CD4-positive, alpha-beta T cell treated with Interleukin-21 for 1 hour (primary cell): ENCODE results near the gene LGALS9C.
"Not testable (repeated sequence)": the region's sequence is repeated elsewhere in the genome, so short reads cannot be mapped to it uniquely, and the experiment has no call there.

Experiments used
- DNase-seq: peaks from one replicate; pipeline ENCODE4 v3.0.0-alpha.2; 2020

LGALS9C gene

DNA sequence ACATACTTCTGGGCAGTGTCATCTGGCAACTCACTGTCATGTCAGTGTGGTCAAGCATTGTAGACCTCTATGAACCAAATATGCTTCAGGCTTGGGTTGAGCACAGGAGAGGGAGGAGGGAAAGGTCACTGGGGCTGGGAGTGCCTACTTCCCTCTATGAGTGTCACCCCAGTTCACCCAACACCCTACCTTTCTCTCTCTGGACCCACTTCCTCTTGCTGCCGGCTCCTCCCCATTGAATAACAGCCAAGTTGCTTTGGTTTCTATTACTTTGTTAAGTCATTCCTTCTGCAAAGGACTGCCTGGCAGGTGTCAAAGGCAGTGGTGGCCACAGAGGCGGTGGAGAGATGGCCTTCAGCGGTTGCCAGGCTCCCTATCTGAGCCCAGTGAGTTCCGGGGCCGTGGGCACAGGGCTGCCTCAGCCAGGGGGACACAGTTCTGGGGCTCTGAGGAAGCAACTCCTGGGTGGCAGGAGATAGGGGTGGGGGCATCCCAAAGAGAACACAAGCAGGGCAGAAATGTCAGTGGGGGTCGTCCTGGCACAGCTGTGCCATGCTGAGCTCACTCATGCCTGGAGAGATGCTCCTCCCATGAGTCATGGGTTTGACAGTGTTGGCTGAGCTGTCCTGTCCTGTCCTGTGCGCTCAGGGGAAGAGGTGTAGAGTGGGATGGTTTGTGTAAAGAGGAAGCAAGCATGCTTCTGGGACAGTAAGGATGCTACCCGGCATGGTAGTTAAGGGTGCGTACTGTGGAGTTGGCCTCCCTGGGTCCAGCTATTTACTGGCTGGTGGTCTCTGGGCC, at the start of gene LGALS9C:
TSS of gene LGALS9C (plus strand) at position 282 of the 801 bp plus-strand sequence. CDS start at position 348, 66 bp downstream.
- DNase-seq = peak; percentile 27

DNA sequence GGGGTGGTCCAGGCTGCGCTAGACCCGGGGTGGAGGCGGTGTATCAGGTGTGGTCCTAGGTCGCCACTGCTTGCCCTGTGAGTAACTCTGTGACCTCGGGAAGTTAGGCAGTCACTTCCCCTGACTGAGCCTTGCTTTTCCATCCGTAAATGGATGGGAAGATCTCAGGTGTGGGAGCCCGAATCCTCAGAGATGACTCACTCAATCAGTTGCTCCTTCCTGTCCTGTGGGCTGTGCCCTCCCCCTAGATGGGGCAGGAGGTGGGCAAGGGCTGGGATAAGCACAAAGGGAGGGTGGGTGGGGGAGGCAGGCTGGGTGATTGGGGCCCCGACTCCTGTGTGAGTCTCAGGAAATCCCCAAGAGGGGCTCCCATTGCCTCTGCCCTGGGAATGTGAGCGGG, 44.4 kb upstream of the LGALS9C start:
- DNase-seq = not testable (repeated sequence)

GRCh38 chr17:18439465-18439870, 37.1 kb upstream of the LGALS9C start:
- not testable (repeated sequence) for DNase-seq

GRCh38 chr17:18442093-18442492, 34.5 kb upstream of the LGALS9C start:
- DNase-seq = peak; percentile 35

DNA sequence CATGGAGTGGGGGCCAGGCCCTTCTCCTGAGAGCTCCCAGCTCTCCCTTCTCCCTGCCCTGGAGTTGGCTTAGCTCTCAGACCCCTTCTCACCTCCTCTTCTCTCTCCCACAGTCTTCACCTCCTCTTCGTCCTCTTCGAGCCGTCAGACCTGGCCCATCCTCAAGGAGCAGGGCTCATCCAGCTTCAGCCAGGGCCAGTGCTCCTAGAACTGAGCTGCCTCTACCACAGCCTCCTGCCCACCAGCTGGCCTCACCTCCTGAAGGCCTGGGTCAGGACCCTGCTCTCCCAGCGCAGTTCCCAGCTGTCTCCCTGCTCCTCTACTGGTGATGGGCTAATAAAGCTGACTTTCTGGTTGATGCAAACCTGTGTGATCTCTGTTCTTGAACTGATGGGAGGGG, 34.1 kb upstream of the LGALS9C start:
- not testable (repeated sequence) for DNase-seq

GRCh38 chr17:18447476-18448205, 28.9 kb upstream of the LGALS9C start:
- not testable (repeated sequence) for DNase-seq

DNA sequence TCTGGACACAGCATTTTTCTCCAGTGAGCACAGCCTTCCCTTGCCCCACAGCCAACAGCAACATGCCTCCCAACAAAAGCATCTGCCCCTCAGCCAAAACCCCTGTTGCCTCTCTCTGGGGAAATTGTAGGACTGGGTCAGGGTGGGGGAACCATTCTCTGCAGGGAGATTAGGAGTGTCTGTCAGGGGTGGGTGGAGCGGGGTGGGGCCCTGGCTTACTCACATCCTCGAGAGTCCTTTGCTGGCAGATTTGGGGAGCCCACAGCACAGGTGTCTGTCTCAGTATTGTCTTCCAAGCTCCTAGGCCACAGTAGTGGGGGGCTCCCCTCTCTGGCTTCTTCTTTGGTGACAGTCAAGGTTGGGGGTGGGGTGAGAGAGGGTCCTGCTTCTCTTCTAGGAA, 28.3 kb upstream of the LGALS9C start:
- not testable (repeated sequence) for DNase-seq

DNA sequence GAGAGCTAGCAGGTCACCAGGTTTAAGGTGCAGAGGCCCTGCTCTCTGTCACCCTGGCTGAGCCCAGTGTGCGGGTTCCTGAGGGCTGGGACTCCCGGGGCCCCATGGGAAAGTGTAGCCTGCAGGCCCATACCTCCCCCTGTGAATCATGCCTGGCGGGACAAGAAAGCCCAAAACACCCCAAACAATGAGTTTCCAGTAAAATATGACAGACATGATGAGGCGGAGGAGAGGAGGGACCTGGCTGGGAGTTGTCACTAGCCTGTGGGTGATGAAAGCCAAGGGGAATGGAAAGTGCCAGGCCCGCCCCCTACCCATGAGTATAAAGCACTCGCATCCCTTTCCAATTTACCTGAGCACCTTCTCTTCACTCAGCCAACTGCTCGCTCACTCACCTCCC, 26.8 kb upstream of the LGALS9C start:
- not testable (repeated sequence) for DNase-seq

DNA sequence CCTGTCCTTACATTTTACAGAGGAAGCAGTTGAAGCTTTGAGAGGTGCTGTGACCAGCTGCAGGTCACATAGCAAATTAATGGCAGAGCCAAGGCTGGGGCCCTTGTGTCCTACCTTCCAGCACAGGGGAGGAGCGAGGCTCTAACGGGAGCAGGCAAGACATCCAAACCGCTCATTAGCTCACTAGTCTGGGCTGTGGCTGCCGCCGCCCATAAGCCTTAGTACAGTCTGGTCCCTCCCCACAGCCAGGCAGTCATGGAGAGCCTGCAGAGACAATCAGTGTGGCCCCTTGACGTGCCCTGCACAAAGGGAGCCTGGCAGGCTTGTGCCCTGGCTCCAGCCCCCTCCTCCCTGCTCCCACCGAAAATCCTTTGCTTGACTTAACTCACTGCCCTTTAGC, 25.6 kb upstream of the LGALS9C start:
- DNase-seq = not testable (repeated sequence)

DNA sequence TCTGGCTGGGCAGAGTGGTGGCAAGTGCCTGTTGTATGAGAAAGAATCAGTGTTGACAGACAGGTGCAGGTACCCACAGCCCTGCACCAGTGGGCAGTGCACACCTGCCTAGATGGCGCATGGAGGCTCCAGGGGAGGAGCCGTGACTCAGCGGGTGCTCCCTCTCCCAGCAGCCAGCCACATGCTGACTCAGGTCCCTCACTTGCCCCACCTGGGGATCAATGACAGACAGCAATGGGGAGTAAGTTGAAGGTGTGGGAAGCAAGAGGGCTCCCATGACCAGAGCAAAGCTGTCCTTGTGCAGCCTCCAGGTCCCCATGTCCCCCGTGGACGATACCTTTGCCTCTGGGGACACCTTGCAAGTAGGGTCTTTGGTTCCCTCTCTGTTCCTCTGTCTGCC, 24.6 kb upstream of the LGALS9C start:
- DNase-seq = not testable (repeated sequence)

- DNase-seq = not testable (repeated sequence)
Measured at GRCh38 chr17:18459035-18459434, 17.6 kb upstream of the LGALS9C start.

DNA sequence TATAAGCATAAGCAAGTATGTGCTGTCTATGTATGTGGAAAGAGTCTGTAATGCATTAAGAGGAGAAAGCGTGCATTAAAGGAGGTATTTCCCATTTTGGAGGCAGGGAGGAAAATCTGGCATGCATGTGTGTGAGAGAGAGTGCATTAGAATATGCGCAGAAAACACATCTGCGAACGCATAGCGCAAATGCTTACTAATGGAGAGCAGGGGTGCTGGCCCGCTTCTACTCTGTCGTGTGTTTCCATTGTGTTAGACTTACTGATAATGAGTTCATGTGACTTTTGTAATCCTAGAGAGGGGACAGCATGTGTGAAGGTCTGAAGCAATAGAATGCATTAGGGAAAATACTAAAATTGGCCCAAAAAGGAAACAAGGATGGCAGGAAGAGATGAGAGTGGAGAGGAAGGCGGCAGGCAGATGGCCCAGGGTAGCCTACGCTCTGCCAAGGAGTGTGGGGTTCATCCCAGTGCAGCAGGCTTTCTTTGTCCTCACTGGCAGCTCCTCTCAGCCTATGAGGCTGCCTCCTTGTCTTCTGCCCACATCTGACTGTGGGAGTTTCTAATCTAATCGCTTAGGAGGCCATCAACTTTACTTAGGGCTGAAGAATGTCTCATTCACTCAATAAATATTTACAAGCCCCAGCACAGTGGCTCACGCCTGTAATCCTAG, 12.6 kb upstream of the LGALS9C start:
- DNase-seq = not testable (repeated sequence)

- not testable (repeated sequence) for DNase-seq
Measured at GRCh38 chr17:18466250-18466983, 10.2 kb upstream of the LGALS9C start.

GRCh38 chr17:18467001-18467400, 9.6 kb upstream of the LGALS9C start:
- not testable (repeated sequence) for DNase-seq

DNA sequence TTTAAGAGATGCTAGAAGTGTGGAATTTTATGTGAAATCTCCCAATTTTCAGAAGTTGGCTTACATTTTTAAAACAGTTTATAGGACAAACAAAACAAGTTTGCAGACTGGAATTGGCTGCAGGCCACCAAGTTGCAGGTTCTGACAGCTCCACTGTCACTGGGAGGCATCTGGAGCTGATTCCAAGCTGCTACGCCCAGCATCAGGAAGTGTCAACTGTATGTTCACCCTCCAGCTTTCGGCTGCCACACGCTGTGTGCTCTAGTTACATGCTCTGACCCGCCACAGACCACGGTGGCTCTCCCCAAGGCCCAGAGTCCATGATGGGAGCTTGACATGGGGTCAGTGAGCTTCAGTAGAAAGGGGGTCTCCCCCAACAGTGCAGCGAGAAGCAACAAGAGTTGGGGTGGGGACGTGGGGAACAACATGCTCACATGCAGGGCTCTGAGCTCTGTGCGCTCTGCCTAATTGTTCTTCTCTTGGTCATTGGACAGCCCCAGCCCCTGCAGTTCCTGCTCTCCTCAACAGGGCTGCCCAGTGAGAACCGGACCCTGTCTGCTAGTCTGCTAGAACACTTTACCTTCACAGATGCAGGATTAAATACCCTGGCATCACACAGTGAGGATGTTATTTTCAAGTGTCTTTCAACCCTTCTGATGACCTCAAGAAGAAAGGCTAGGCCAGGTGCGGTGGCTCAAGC, 8.0 kb upstream of the LGALS9C start:
- DNase-seq = not testable (repeated sequence)

GRCh38 chr17:18469837-18470236, 6.8 kb upstream of the LGALS9C start:
- DNase-seq = not testable (repeated sequence)

- not testable (repeated sequence) for DNase-seq
Measured at GRCh38 chr17:18470345-18470930, 6.2 kb upstream of the LGALS9C start.

DNA sequence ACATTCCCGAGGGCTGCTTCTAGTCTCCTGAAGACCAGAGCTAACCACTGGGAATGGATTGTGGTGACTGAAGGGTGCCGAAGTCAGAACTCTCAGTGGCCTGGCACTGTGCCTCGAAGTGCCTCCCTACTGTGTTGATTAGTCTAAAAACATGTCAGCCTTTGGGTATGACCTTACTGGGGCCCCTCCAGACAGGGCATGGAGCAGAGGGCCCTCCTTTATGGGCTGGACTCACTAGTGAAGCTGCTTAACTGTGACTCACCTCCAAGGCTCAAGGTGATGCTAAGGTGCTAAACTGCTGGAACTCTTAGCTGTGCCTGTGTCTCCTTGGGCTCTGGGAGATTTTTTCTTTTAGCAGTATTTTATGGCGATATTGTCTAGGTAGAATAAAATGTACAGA, 2.6 kb upstream of the LGALS9C start:
- DNase-seq = not testable (repeated sequence)

DNA sequence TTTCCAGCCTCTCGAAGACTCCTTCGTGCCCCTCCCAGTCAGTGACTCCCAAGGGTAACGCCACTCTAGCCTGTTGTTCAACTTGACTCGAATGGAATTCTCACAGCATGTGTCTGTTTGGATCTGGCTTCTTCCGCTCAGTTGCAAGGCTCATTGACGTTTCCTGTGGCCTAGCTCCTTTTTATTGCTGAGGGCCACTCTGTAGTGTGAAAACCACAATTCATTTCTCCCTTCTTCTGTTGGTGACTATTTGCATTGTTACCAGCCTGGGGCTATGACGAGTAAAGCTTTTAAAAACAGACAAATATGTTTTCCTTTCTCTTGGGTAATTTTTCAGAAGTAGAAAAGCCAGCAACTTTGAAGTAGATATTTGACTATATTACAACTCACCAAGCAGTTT, 1.8 kb upstream of the LGALS9C start:
- not testable (repeated sequence) for DNase-seq

GRCh38 chr17:18477367-18477766, 778 bp downstream of the LGALS9C start:
- not testable (repeated sequence) for DNase-seq

DNA sequence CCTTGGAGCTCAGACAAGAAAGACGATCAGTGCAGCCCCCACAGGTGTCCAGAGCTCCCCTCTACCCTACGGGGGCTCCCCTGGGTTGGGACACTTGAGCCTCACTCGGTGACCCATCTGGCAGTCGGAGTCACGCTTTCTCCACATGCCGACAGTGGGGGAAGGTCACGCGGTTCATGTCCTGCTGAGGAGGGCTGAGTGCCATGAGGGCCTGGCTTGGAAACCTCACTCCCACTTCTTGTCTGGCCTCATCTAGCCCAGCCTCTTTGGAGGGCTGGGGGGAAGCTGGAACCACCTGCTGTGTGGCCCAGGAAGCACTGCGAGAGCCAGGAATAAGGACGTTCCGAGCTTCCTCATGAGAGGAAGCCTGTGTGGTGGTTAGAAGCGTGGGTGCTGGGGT, 1.8 kb downstream of the LGALS9C start:
- not testable (repeated sequence) for DNase-seq
